ENCODE data around the gene TARS3.

GRCh38 chr15:101712078-101712477 lies 12.2 kb downstream of the TARS3 start:
- no peak for TF ChIP-seq CTCF (IDR thresholded peaks at IDR 0.05; ENCODE audit: low read depth, low read length)
- TF ChIP-seq POLR2A (IDR thresholded peaks at IDR 0.05; ENCODE audit: extremely low read depth, insufficient read length): no peak

All from NB4 (cell line).